ENCODE results near the gene LOXL3.
A peak's percentile ranks its signal among the peaks of the same experiment; 100 is the strongest.

The LOXL3 gene

DNA sequence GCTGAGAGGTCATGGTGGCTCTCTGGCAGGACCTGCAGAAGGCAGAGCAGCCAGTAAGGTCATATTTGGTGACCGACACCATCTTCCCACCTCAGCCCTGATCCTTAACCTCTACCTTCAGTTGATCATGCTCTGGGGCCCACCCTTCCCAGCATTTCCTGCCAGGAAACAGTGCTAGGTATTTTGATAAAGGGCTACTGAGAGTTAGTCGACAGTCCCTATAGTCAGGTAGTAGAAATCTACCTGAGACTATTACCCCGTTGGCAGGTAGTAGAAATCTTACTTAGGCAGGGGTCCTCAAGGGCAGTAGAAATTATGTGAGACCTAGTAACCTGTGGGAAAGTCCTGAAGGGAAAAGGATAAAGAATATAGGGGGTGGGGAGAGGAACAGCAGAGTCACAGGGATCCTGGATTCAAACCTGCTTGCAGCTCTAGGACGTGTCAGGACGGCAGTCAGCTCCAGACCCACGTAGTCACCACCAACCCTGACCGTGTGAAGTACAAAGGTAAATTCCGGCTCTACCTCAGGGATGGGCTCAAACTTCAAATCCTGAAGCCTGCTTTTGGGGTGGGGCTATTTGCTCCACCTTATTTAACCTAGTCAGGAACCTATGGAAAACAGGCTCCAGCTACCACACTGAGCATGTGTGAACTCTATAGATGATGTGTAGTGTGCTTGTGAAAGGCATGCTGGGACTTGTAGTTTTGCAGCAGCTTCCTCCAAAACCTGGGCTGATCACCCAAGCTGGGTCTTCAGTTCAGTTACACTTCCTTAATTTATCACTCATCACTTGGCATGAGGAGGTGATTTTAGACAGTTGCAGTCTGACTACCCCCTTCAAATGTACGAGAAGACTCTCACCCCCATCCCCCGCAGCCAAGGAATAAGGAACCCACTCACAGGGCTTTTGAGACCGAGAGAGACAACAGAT lies 27.8 kb downstream of the LOXL3 start, which contains the start of gene DQX1:
Gene DQX1, minus strand, starts transcription at position 515 of the 932 bp plus-strand sequence. Its CDS starts 502 bp downstream, at position 13.
- no peak for DNase-seq

- no peak for DNase-seq
Measured at GRCh38 chr2:74524955-74525716, 28.6 kb downstream of the LOXL3 start.

DNA sequence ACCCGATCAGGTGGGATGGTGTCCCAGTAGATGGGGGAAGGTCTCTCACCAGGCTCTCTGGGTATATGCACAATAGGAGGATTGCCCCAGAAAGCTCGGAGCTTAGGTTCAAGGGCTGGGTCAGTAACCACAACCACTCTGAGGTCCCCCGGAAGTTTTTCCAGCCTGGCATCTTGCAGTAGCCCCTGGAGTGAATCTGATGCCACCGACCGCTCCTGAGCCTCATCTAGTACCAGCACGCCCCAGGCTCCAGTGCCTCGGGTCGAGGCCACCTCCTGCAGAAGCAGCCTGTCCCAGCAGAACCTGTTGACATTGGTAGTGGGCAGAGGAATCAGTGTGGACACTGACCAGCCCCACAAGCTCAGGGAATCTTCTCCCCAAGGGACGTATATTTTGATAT lies 29.7 kb downstream of the LOXL3 start:
- DNase-seq: no peak

- no peak for DNase-seq
Measured at GRCh38 chr2:74522516-74522915, 31.2 kb downstream of the LOXL3 start.

DNA sequence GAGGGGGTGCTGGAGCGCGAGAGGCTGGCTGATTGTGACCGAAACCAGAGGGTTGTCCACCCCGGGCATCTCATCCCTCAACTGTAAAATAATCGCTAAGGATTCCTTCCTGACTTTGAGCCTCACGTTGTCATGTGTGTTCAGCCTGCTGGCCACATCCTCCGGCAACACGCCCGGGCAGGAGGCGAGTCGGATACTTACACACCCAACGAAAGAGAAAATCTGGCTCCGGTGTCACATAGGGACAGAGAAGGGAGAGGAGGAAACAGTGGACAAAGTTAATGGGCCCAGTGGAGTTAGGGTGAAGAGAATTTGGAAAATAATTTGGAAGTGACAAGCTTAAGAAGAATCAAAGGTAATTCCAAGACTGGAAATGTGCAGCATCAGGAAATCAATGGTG lies 37.1 kb downstream of the LOXL3 start:
- no peak for DNase-seq

GRCh38 chr2:74515981-74516633 lies 37.6 kb downstream of the LOXL3 start:
- no peak for DNase-seq

DNA sequence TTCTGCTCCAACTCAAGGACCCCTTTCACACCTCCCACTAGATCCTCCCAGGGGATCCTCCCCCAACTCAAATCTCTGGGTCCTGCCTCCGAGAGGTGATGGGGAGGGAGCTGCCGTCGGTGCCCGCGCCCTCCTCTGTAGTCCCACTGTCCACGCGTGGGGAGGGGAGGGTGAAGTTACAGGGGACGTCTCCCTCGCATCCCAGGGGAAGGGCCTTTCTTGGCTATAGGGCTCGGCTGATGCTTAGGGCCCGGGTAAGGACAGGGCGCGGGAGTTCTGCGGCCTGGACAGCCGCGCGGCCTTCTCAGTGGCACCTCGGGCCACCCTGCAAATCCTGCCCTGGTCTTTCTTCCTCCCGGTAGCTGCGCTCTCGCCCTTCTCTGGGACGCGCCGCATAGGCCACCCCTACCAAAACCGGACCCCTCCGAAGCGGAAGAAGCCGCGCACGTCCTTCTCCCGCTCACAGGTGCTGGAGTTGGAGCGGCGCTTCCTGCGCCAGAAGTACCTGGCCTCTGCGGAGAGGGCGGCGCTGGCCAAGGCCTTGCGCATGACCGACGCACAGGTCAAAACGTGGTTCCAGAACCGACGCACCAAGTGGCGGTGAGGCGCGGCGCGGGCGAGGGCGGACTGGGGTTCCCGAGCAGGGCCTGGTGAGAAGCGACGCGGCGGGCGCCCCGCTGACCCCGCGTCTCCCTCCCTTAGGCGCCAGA lies 38.3 kb downstream of the LOXL3 start:
- no peak for DNase-seq

DNA sequence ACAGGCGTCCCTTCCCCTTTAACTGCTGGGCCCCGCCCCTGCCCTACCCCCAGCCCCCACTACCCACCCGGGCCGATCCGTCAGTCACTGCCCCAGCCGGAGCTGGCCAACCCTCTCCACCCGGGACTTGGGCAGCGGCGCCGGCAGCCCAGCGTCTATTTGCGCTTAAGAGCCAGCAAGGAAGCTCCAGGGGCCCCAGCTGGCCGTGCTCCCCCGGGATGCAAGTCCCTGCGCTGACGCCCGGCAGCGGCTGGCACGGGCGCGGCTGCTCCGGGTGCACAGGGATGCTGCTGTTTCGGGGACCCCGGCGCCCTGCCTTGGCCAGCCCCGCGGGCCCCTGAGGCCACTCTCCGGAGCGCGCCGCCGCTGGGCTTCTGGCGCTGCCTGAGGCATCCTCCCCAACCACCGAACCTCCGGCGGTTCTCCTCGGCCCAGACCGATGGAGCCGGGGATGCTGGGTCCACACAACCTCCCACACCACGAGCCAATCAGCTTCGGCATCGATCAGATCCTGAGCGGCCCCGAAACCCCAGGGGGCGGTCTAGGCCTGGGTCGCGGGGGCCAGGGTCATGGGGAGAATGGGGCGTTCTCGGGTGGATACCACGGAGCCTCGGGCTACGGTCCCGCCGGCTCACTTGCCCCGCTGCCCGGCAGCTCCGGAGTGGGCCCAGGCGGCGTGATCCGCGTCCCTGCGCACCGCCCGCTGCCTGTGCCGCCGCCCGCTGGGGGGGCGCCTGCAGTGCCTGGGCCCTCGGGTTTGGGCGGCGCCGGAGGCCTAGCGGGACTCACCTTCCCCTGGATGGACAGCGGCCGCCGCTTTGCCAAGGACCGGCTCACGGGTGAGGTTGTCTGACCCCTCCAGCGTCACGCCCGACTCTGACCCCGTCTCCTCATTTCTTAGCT lies 39.1 kb downstream of the LOXL3 start, which contains the start of gene TLX2:
Gene TLX2, plus strand, starts transcription at position 83 of the 903 bp plus-strand sequence. Its CDS starts 357 bp downstream, at position 440.
- no peak for DNase-seq

GRCh38 chr2:74513605-74514367 lies 40.0 kb downstream of the LOXL3 start:
- no peak for DNase-seq

- DNase-seq: no peak
Measured at GRCh38 chr2:74512744-74513604, 40.8 kb downstream of the LOXL3 start.

GRCh38 chr2:74511104-74511989 lies 42.4 kb downstream of the LOXL3 start:
- DNase-seq: no peak

DNA sequence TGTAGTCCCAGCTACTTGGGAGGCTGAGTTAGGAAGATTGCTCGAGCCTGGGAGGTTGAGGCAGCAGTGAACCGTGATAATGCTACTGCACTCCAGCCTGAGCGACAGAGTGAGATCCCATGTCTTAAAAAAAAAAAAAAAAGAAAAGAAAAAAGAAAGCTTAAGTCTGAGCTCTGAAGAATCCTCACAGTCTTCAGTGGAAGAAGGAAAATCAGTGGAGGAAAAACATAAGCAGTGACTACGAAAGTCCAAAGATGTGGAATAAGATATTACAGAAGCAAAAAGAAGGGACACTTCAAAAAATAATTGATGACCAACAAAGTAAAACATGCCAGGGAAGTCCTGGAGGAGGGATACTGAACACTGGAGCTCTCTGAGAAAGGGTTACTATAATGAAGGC lies 43.5 kb downstream of the LOXL3 start:
- DNase-seq: no peak

GRCh38 chr2:74507926-74508520 lies 45.7 kb downstream of the LOXL3 start:
- peak; percentile 47 for DNase-seq

DNA sequence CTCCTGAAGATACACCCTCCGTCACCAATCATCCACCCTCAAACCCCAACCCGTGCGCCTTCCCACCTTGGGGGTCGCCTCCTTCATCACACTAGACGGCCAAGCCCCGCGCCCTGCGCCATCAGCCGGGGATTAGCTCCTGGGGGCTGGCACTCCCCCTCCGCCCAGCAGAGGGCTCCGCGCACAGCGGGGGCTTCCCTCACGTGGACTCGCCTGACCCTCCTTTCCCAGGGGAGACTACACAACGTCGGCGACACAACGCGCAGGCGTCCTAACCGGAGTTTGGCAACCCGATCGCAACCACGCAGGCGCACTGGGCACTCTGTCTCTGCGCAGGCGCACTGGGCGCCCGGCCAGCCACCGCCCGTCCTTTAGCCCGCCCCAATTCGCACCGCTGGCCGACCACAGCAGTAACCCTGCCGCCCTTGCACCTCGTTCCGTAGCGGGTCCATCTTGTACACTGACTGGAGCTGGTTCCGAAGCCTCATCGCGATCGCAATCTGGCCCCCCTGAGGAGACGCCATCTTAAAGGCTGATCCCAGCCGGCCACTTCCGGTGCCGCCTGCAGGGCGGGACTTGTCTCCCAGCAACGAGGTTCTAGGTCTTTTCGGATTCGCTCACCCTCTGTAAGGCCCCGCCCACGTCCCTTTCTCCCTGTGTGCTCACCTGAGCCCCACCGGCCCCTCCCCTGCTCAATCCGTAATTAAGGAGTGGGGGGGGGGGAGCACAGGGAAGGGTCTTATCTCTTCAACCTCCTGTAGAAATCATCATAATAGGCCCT lies 46.4 kb downstream of the LOXL3 start, which contains the start of gene PCGF1:
Gene PCGF1, minus strand, starts transcription at position 551 of the 781 bp plus-strand sequence. Its CDS starts 27 bp downstream, at position 524.
- DNase-seq: peak; percentile 99

DNA sequence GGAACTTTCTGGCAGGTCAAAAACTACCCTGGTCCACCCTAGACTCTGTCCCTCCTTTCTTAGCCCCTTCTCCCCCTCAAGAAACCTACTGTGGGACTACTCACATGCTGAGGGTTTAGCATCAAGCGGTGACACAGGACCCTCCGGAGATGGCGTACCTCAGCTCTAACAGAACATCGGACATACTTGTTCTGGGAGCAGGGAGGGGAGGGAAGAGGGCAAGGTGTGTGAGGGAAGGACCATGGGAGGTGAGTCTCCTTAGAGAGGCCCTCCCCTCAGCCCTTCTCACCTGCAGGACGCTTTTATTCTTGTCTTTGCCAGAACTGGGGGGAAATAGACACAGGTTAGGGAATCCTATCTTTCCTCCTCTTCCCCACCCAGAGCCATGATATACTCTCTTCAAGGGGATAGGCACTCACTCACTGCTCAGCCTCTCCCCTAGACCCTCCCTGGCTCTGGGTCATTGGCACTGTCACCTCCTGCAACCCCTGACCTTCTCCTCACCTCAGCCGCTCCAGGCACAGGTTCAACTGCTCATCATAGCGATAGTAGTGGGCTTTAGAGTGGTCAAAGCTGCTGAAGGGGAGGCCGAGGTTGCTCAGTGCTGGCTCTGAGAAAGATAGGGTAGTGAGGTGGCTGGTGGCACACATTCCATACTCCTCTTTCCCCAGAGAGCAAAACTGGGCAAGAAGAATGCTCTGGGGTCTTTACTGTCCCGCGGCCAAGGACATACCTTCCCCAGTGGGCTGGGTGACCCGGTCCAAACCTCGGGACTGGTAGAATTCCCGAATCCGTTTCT lies 48.1 kb downstream of the LOXL3 start:
- DNase-seq: no peak

DNA sequence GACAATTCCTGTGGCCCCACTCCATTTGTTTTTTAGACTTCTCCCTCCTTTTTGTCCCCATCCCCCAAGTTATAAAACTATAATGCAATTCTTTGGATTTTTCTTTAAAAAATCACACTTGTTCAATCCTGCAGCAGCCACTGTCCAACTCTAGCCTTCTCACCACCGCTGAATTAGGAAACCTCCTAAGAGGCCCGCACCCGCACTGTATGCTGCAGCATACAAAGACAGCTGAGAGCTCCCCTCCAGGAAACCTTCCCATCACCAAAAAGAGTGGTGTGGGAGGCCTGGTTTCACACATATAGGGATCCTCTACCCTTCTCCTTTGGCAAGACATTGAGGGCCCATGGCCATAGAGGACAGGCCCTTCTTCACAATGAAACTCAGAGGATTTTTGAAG lies 49.2 kb downstream of the LOXL3 start:
- no peak for DNase-seq

Data from NCI-H1694 (cell line).